HEK293T (cell line): ENCODE results near the gene PPP4C.

Source experiments
- ARNT ChIP-seq: fragments of 450-650 bp; IDR thresholded peaks from 2 replicates; pipeline ENCODE4 v1.6.1; 2017; ENCODE audit warnings: mild to moderate bottlenecking
- BHLHE40 ChIP-seq: fragments of 450-650 bp; IDR thresholded peaks from 2 replicates; pipeline ENCODE4 v1.6.1; 2016; ENCODE audit warnings: mild to moderate bottlenecking, moderate library complexity, borderline replicate concordance
- ELF4 ChIP-seq: fragments of 450-650 bp; IDR thresholded peaks from 2 replicates; pipeline ENCODE4 v1.6.1; 2017; ENCODE audit warnings: antibody characterized with exemption
- FOXM1 ChIP-seq: fragments of 450-650 bp; IDR thresholded peaks from 2 replicates; pipeline ENCODE4 v1.6.1; 2017; ENCODE audit warnings: mild to moderate bottlenecking, borderline replicate concordance
- PKNOX1 ChIP-seq: fragments of 450-650 bp; IDR thresholded peaks from 2 replicates; pipeline ENCODE4 v1.6.1; 2016
- ZNF384 ChIP-seq: fragments of 450-650 bp; IDR thresholded peaks from 2 replicates; pipeline ENCODE4 v1.6.1; 2016

- TF ChIP-seq ZNF384 = no peak
- TF ChIP-seq BHLHE40 = no peak
- TF ChIP-seq PKNOX1 = no peak
- no peak for TF ChIP-seq ELF4
- TF ChIP-seq FOXM1 = no peak
- TF ChIP-seq ARNT = no peak
Observed at GRCh38 chr16:30113711-30114333, 38.0 kb downstream of the PPP4C start.
